ENCODE measurements around the gene RBM34.

DNA sequence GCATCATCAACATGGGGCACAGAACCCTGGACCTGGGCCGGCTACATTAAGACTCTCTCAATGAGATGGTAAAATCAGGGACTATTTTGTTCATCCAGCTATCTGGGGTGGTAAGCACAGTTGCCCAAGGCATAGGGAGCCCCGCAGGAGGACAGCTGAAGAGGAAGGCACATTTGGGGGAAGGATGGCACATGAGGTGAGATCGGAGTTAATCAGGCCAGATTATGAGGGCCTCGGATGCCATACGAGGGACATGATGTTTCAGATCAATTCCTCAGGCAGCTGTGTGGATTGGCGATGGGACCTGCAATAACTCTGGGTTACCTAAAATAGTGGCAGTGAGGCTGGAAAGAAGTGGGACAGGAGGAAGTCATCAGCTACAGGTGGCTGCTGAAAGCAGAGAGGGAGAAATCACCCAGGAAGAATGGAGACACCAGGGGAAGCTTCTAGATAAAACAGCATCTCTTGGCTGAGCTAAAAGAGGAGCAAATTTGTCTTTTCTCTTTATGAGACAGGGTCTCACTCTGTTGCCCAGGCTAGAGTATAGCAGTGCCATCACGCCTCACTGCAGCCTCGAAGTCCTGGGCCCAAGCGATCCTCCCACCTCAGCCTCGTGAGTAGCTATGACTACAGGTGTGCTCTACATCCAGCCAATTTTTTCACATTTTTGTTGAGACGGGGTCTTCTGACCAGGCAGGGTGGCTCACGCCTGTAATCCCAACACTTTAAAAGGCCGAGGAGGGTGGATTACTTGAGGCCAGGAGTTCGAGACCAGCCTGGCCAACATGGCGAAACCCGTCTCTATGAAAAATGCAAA lies 53.5 kb downstream of the RBM34 start:
- no peak for TF ChIP-seq EZH2phosphoT487 (IDR thresholded peaks at IDR 0.05; ENCODE audit: borderline replicate concordance, low read depth, low read length)
- TF ChIP-seq CTCF (conservative IDR thresholded peaks at IDR 0.05; ENCODE audit: low read length), result no peak

Data from OCI-LY7 (cell line).